Lower lobe of right lung (tissue), 2 donors: ENCODE results near the gene PXMP4. TPM values are rescaled to one million over a fixed set of nuclear protein-coding genes. Genes with fewer than 3 reads are reported as not detected.

Source experiments
- ATAC-seq, 2 donors: fragments of 200-7000 bp; cut with Tn5 transposase; one replicate each; pipeline ENCODE4 v1.9.1; 2020 to 2022; ENCODE audit warnings: mild to moderate bottlenecking in 2 of 2, moderate library complexity in 2 of 2
- DNase-seq: peaks from one replicate; pipeline ENCODE4 v3.0.0-alpha.2; 2020
- H3K27ac ChIP-seq: fragments of 200-600 bp; one replicate; pipeline ENCODE4 v1.8.0; 2022
- H3K27me3 ChIP-seq: fragments of 200-600 bp; one replicate; pipeline ENCODE4 v1.8.0; 2022; ENCODE audit warnings: low read depth
- H3K36me3 ChIP-seq: fragments of 200-600 bp; one replicate; pipeline ENCODE4 v1.8.0; 2022; ENCODE audit warnings: mild to moderate bottlenecking
- H3K4me1 ChIP-seq: fragments of 200-600 bp; one replicate; pipeline ENCODE4 v1.8.0; 2022
- H3K4me3 ChIP-seq: fragments of 200-600 bp; one replicate; pipeline ENCODE4 v1.8.0; 2022; ENCODE audit warnings: mild to moderate bottlenecking
- H3K9me3 ChIP-seq: fragments of 200-600 bp; one replicate; pipeline ENCODE4 v1.8.0; 2022
- CTCF ChIP-seq: fragments of 200-600 bp; IDR thresholded peaks from one replicate; pipeline ENCODE4 v1.8.0; 2022; ENCODE audit warnings: antibody characterized with exemption, mild to moderate bottlenecking
- intact Hi-C: fragments of 100-400 bp; cut with DNase I; formaldehyde crosslinking; loops from one replicate; pipeline ENCODE4 v1.11.0; 2022
- total RNA-seq: library from RNA; stranded (reverse); fragmentation: NEBNext Ultra II Directional; extraction: Animal tissue kit (Norgen Biotek cat#: 25700); gene quantifications from one replicate; pipeline ENCODE4 v1.2.1, GENCODE V29; 2021
- donor health status: DM: no; HTN: yes; CAD: no; lungs with severe emphysema.

The PXMP4 gene
- total RNA-seq, 1 donor from 2014 or later: 60.5 TPM

- DNase-seq: no peak
Measured at GRCh38 chr20:33679758-33680485, 40.2 kb downstream of the PXMP4 start.

GRCh38 chr20:33677991-33678702, 42.0 kb downstream of the PXMP4 start:
- ATAC-seq: no peak
- intact Hi-C loops: no loop called here

More at GRCh38 chr20:33679758-33680485, 40.2 kb downstream of the PXMP4 start:
- no peak for ATAC-seq
- intact Hi-C loops: no loop called here
- H3K4me3 ChIP-seq: no peak overlapping the region
- H3K36me3 ChIP-seq: no peaks in the 10 kb centered on the region
- H3K9me3 ChIP-seq: no peaks in the 10 kb centered on the region
- H3K27ac ChIP-seq: no peak overlapping the region
- no peak for TF ChIP-seq CTCF
- H3K4me1 ChIP-seq: peaks cover 27% of the 10 kb centered on the region
- no peaks in the 10 kb centered on the region for H3K27me3 ChIP-seq

GRCh38 chr20:33676652-33677645, 43.2 kb downstream of the PXMP4 start:
- Histone ChIP-seq H3K27me3 (no peaks in the 10 kb centered on the region), H3K4me3 (no peak overlapping the region), H3K27ac (peak overlapping the region; percentile 32), H3K4me1 (peaks cover 36% of the 10 kb centered on the region), H3K36me3 (no peaks in the 10 kb centered on the region), H3K9me3 (no peaks in the 10 kb centered on the region)
- ATAC-seq (no peak), DNase-seq (no peak)
- intact Hi-C loops: no loop called here
- TF ChIP-seq CTCF: no peak

More at GRCh38 chr20:33677991-33678702, 42.0 kb downstream of the PXMP4 start:
- Histone ChIP-seq H3K36me3 (no peaks in the 10 kb centered on the region), H3K4me3 (no peak overlapping the region), H3K27me3 (no peaks in the 10 kb centered on the region), H3K27ac (no peak overlapping the region), H3K4me1 (peaks cover 26% of the 10 kb centered on the region), H3K9me3 (no peaks in the 10 kb centered on the region)
- TF ChIP-seq CTCF: no peak
- DNase-seq: no peak

- TF ChIP-seq CTCF: no peak
- Histone ChIP-seq H3K4me1 (peaks cover 36% of the 10 kb centered on the region), H3K27ac (peak overlapping the region; percentile 83), H3K36me3 (peaks cover 4% of the 10 kb centered on the region), H3K27me3 (no peaks in the 10 kb centered on the region), H3K4me3 (no peak overlapping the region), H3K9me3 (no peaks in the 10 kb centered on the region)
- ATAC-seq: no peak
- intact Hi-C loops: no loop called here
- no peak for DNase-seq
Measured at GRCh38 chr20:33676121-33676520, 44.0 kb downstream of the PXMP4 start.
